HuH-7.5 (cell line): ENCODE data around the gene TRAIP.

Experiments used
- DNase-seq: peaks from one replicate; pipeline ENCODE4 v3.0.0; 2011; ENCODE audit warnings: low spot score

TRAIP gene

GRCh38 chr3:49876567-49876966 is 20.2 kb upstream of the TRAIP start:
- DNase-seq = no peak

- DNase-seq = peak; percentile 55
These were observed 17.3 kb upstream of the TRAIP start for GRCh38 chr3:49873623-49874022.

GRCh38 chr3:49872801-49873281 is 16.5 kb upstream of the TRAIP start:
- no peak for DNase-seq

GRCh38 chr3:49871531-49872153 is 15.3 kb upstream of the TRAIP start:
- DNase-seq = no peak

- peak; percentile 51 for DNase-seq
These were observed 13.3 kb upstream of the TRAIP start, which contains the start of gene CAMKV for GRCh38 chr3:49869525-49870126. CAMKV (minus strand) TSS chr3:49869906; CDS start chr3:49862388, 7,518 bp downstream.

- DNase-seq = no peak
These were observed 12.6 kb upstream of the TRAIP start for GRCh38 chr3:49868862-49869466.

GRCh38 chr3:49867871-49868321 is 11.5 kb upstream of the TRAIP start:
- DNase-seq = peak; percentile 49

- DNase-seq = no peak
These were observed 11.0 kb upstream of the TRAIP start for GRCh38 chr3:49867400-49867799.

GRCh38 chr3:49865198-49865784 is 8.9 kb upstream of the TRAIP start:
- no peak for DNase-seq

GRCh38 chr3:49864505-49864904 is 8.1 kb upstream of the TRAIP start:
- no peak for DNase-seq

GRCh38 chr3:49859576-49860305 is 3.4 kb upstream of the TRAIP start:
- no peak for DNase-seq

GRCh38 chr3:49855662-49856061 is 702 bp downstream of the TRAIP start:
- no peak for DNase-seq

GRCh38 chr3:49845694-49846093 is 10.7 kb downstream of the TRAIP start:
- DNase-seq = no peak

GRCh38 chr3:49844464-49845183 is 11.7 kb downstream of the TRAIP start:
- DNase-seq = no peak

- DNase-seq = no peak
These were observed 13.4 kb downstream of the TRAIP start for GRCh38 chr3:49842843-49843517.

GRCh38 chr3:49841806-49842205 is 14.6 kb downstream of the TRAIP start:
- DNase-seq = no peak

- DNase-seq = no peak
These were observed 15.2 kb downstream of the TRAIP start for GRCh38 chr3:49841126-49841696.

GRCh38 chr3:49840388-49840787 is 16.0 kb downstream of the TRAIP start:
- DNase-seq = no peak

GRCh38 chr3:49839193-49839809 is 17.1 kb downstream of the TRAIP start:
- DNase-seq = no peak

- DNase-seq = no peak
These were observed 25.0 kb downstream of the TRAIP start for GRCh38 chr3:49831341-49831740.
